B cell (primary cell): ENCODE results near the gene TFAP2A. TPM values are rescaled to one million over a fixed set of nuclear protein-coding genes. Genes with fewer than 3 reads are reported as not detected.

Source experiments
- ATAC-seq: fragments of 200-7000 bp; cut with Tn5 transposase; one replicate; pipeline ENCODE4 v1.10.0; 2021; ENCODE audit warnings: low read depth, mild to moderate bottlenecking, moderate number of reproducible peaks, moderate library complexity
- CTCF ChIA-PET: fragments of 350-600 bp; sonication (Branson Sonifier 250); formaldehyde crosslinking; loops from one replicate; lab custom pipeline; 2021; ENCODE audit warnings: antibody characterized with exemption, inconsistent platforms; lab: Charles Lee
- POLR2A ChIA-PET: fragments of 350-600 bp; sonication (Branson Sonifier 250); formaldehyde crosslinking; loops from one replicate; lab custom pipeline; 2021; ENCODE audit warnings: antibody characterized with exemption; lab: Charles Lee
- DNase-seq: peaks from one replicate; pipeline ENCODE4 v3.0.0; 2013
- H2AFZ ChIP-seq: 2 replicates; pipeline ENCODE4 v1.6.1; 2012; ENCODE audit warnings: mild to moderate bottlenecking, low read depth, low read length; ENCODE audit not compliant: insufficient read depth, poor library complexity, severe bottlenecking
- H3K27ac ChIP-seq, 2 donors: 1 replicate in 1 of 2; 2 replicates in 1 of 2; pipeline ENCODE4 v1.5.1; 2012 to 2013; ENCODE audit warnings: low read length in 2 of 2, mild to moderate bottlenecking in 2 of 2, moderate library complexity in 1 of 2
- H3K27me3 ChIP-seq, 4 experiments: fragments of 200-600 bp in 1 of 4; sonication (generic) in 1 of 4; replicated peaks in 1 of 4; 1 replicate in 2 of 4; 2 replicates in 2 of 4; pipeline versions ENCODE4 v1.6.1 to v1.7.0; 2013 to 2016; ENCODE audit warnings: low read length in 3 of 4, mild to moderate bottlenecking in 2 of 4, mixed read lengths in 1 of 4, moderate library complexity in 1 of 4; ENCODE audit not compliant: insufficient read depth in 4 of 4, control insufficient read depth in 3 of 4; ENCODE audit errors: control extremely low read depth in 1 of 4
- H3K36me3 ChIP-seq, 2 experiments: replicated peaks in 1 of 2; 1 replicate in 1 of 2; 2 replicates in 1 of 2; pipeline versions ENCODE4 v1.6.1 to v1.7.1; 2013; ENCODE audit warnings: low read length in 1 of 2; ENCODE audit not compliant: insufficient read depth in 2 of 2, control insufficient read depth in 1 of 2; ENCODE audit errors: control extremely low read depth in 1 of 2, extremely low read depth in 1 of 2
- H3K4me1 ChIP-seq, 2 donors: fragments of 200-600 bp in 1 of 2; sonication (generic) in 1 of 2; 1 replicate in 1 of 2; 2 replicates in 1 of 2; pipeline versions ENCODE4 v1.5.1 to v1.6.1; 2013 to 2017; ENCODE audit warnings: low read length in 2 of 2; ENCODE audit not compliant: control insufficient read depth in 2 of 2, insufficient read depth in 2 of 2
- H3K4me2 ChIP-seq: replicated peaks from 2 replicates; pipeline ENCODE3; 2012; ENCODE audit warnings: mild to moderate bottlenecking, low read depth, low read length; ENCODE audit not compliant: poor library complexity, severe bottlenecking
- H3K4me3 ChIP-seq, 5 experiments: fragments of 200-600 bp in 1 of 5; sonication (generic) in 1 of 5; 1 replicate in 3 of 5; 2 replicates in 2 of 5; pipeline versions ENCODE4 v1.5.1 to v1.7.0; 2011 to 2016; ENCODE audit warnings: low read length in 4 of 5, mild to moderate bottlenecking in 4 of 5, low read depth in 2 of 5, control low read depth in 1 of 5, moderate library complexity in 1 of 5; ENCODE audit not compliant: insufficient read depth in 1 of 5; ENCODE audit errors: control extremely low read depth in 1 of 5, extremely low read depth in 1 of 5
- H3K79me2 ChIP-seq: fragments of 200-600 bp; sonication (generic); one replicate; pipeline ENCODE4 v1.6.0; 2016; ENCODE audit warnings: low read length; ENCODE audit not compliant: control insufficient read depth, insufficient read depth
- H3K9ac ChIP-seq: fragments of 200-600 bp; sonication (generic); 2 replicates; pipeline ENCODE4 v1.6.1; 2017; ENCODE audit warnings: mild to moderate bottlenecking, low read length, moderate library complexity
- H3K9me3 ChIP-seq, 3 donors: one replicate each; pipeline versions ENCODE4 v1.6.1 to v1.7.1; 2013; ENCODE audit warnings: low read length in 2 of 3; ENCODE audit not compliant: control insufficient read depth in 2 of 3, insufficient read depth in 1 of 3; ENCODE audit errors: control extremely low read depth in 1 of 3
- H4K20me1 ChIP-seq: 2 replicates; pipeline ENCODE4 v1.6.0; 2012; ENCODE audit warnings: mild to moderate bottlenecking, low read length; ENCODE audit not compliant: insufficient read depth, control insufficient read depth, poor library complexity, severe bottlenecking
- H3K27ac Mint-ChIP-seq: one replicate; pipeline ENCODE4 v1.8.0; 2021; ENCODE audit warnings: mixed read lengths
- H3K27me3 Mint-ChIP-seq: one replicate; pipeline ENCODE4 v1.8.0; 2021; ENCODE audit warnings: mixed read lengths
- H3K4me1 Mint-ChIP-seq: one replicate; pipeline ENCODE4 v1.8.0; 2021; ENCODE audit warnings: mixed read lengths
- H3K4me3 Mint-ChIP-seq: one replicate; pipeline ENCODE4 v1.8.0; 2021; ENCODE audit warnings: mixed read lengths
- H3K9me3 Mint-ChIP-seq: one replicate; pipeline ENCODE4 v1.8.0; 2022; ENCODE audit warnings: mixed read lengths; ENCODE audit not compliant: insufficient read depth
- EZH2 ChIP-seq: IDR thresholded peaks from 2 replicates; pipeline ENCODE4 v1.6.1; 2012; ENCODE audit warnings: borderline replicate concordance, low read depth, mild to moderate bottlenecking, moderate library complexity, low read length; ENCODE audit not compliant: insufficient read depth, poor library complexity, severe bottlenecking
- WGBS: methylation state at CpG from one replicate; pipeline ENCODE4 v1.1.5; 2013; ENCODE audit warnings: missing lambda C conversion rate; ENCODE audit not compliant: insufficient coverage; 5-methylcytosine and 5-hydroxymethylcytosine counted together
- intact Hi-C: fragments of 100-400 bp; cut with micrococcal nuclease; formaldehyde crosslinking; loops from one replicate; pipeline ENCODE4 v1.10.0; 2022
- polyA plus RNA-seq: library from polyadenylated mRNA; depleted of rRNA; stranded (reverse); fragments of >200 nt; gene quantifications from 2 replicates; pipeline ENCODE4 v1.2.3, GENCODE V29; 2012
- total RNA-seq, 2 donors: library from RNA; stranded (reverse); fragments of 120-200 nt in 1 of 2; gene quantifications; 1 replicate in 1 of 2; 2 replicates in 1 of 2; pipeline versions ENCODE4 v1.2.3 to v1.2.4, GENCODE V29; 2013 to 2022
- TF ChIP-seq, protein P1 (sequence below): fragments of 200-600 bp; IDR thresholded peaks from one replicate; pipeline ENCODE4 v1.8.0; 2022; ENCODE audit warnings: antibody characterized with exemption, mild to moderate bottlenecking

The TFAP2A gene
- total and polyA plus RNA-seq, 2 donors (not counting 1 experiment from before 2014, with no cell fraction given): not detected

DNA sequence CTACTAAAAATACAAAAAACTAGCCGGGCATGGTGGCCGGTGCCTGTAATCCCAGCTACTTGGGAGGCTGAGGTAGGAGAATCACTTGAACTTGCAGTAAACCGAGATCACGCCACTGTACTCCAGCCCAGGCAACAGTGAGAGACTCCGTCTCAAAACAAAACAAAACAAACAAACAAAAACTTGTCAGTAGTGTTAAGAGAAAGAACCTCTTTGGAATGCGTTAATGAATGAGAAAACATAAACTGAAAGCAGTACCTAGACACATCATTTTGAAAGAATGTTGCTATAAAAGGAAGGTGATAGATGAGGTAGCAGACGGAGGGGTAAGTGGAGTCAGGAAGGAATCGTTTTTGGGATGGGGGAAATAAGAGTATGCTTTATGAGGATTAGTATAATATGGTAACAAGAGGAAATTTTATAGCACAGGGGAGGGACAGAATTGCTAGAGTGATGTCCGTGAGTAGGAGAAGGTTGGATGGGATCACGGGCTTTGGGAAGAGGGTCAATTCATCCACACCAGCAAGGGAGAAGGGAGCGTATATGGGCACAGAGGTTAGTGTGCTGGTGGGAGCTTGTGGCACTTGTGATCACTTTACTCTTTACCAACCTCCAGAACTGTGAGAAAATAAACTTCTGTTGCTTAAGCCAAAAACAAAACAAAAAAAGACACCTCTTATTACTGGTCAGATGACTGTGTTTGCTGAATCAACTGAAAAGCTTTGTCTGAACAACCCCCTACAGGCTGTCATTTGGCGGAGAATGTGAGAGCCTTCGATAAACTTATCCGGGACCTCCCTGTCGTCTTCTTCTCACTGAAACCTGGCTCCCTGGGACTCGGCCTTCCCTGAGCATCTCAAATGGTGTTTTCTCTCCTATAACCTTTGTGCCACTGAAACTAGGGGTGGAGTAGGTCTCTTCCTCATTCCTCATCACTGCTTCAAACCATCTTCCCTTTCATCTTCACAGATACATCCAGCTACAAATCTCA lies 48.9 kb upstream of the TFAP2A start:
- ChIA-PET CTCF (no interaction called here), POLR2A (no interaction called here)
- Histone ChIP-seq H4K20me1 (no peaks in the 10 kb centered on the region), H3K79me2 (no peaks in the 10 kb centered on the region), H3K4me2 (no peak overlapping the region), H3K9me3 (peaks cover 0 to 3% (median 0%) of the 10 kb centered on the region in 3 donors), H3K27me3 (peaks cover 0 to 6% (median 2%) of the 10 kb centered on the region in 4 experiments), H3K4me3 (no peak overlapping the region), H2AFZ (no peak overlapping the region), H3K4me1 (peaks cover 8 to 9% of the 10 kb centered on the region in 2 donors), H3K9ac (no peak overlapping the region), H3K27ac (no peak overlapping the region), H3K36me3 (no peaks in the 10 kb centered on the region)
- TF ChIP-seq, protein P1, sequence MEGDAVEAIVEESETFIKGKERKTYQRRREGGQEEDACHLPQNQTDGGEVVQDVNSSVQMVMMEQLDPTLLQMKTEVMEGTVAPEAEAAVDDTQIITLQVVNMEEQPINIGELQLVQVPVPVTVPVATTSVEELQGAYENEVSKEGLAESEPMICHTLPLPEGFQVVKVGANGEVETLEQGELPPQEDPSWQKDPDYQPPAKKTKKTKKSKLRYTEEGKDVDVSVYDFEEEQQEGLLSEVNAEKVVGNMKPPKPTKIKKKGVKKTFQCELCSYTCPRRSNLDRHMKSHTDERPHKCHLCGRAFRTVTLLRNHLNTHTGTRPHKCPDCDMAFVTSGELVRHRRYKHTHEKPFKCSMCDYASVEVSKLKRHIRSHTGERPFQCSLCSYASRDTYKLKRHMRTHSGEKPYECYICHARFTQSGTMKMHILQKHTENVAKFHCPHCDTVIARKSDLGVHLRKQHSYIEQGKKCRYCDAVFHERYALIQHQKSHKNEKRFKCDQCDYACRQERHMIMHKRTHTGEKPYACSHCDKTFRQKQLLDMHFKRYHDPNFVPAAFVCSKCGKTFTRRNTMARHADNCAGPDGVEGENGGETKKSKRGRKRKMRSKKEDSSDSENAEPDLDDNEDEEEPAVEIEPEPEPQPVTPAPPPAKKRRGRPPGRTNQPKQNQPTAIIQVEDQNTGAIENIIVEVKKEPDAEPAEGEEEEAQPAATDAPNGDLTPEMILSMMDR: no peak
- no peak for TF ChIP-seq EZH2
- DNase-seq: no peak
- Mint-ChIP-seq H3K27me3 (peaks cover 24% of the 10 kb centered on the region), H3K4me3 (no peak overlapping the region), H3K9me3 (no peaks in the 10 kb centered on the region), H3K27ac (no peak overlapping the region), H3K4me1 (peaks cover 11% of the 10 kb centered on the region)
- ATAC-seq: no peak
- 79% methylated on average over 5 of the region's 16 CpGs for WGBS
- intact Hi-C loops: no loop called here

DNA sequence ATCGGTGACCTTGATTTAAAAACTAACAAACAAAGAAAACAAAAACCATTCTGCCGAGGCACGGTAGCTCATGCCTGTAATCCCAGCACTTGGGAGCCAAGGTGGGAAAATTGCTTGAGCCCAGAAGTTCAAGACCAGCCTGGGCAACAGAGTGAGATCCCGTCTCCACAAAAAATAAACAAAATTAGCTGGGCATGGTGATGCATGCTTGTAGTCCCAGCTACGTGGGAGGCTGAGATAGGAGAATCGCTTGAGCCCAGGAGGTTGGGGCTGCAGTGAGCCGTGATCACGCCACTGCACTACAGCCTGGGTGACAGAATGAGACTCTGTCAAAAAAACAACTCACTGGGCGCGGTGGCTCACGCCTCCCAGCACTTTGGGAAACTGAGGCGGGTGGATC lies 48.2 kb upstream of the TFAP2A start:
- H3K4me3 Mint-ChIP-seq: no peak overlapping the region
- ATAC-seq: no peak
- intact Hi-C loops: no loop called here
- Histone ChIP-seq H3K9me3 (no peaks in the 10 kb centered on the region), H3K4me2 (no peak overlapping the region), H2AFZ (no peak overlapping the region), H3K4me1 (peaks cover 8 to 9% of the 10 kb centered on the region in 2 donors), H3K9ac (no peak overlapping the region), H3K4me3 (no peak overlapping the region), H4K20me1 (no peaks in the 10 kb centered on the region), H3K36me3 (no peaks in the 10 kb centered on the region), H3K27me3 (peaks cover 0 to 6% (median 2%) of the 10 kb centered on the region in 4 experiments), H3K79me2 (no peaks in the 10 kb centered on the region), H3K27ac (no peak overlapping the region)
- DNase-seq: no peak
- 95% methylated on average over 9 of the region's 12 CpGs for WGBS
- H3K27me3 Mint-ChIP-seq: peaks cover 30% of the 10 kb centered on the region
- H3K4me1 Mint-ChIP-seq: peaks cover 11% of the 10 kb centered on the region
- CTCF ChIA-PET: no interaction called here
- H3K27ac Mint-ChIP-seq: no peak overlapping the region
- TF ChIP-seq, protein P1: no peak
- TF ChIP-seq EZH2: no peak
- H3K9me3 Mint-ChIP-seq: no peaks in the 10 kb centered on the region
- POLR2A ChIA-PET: no interaction called here
